Measurements from ENCODE around the gene PACS1.
A peak's percentile ranks its signal among the peaks of the same experiment; 100 is the strongest.

The PACS1 gene

DNA sequence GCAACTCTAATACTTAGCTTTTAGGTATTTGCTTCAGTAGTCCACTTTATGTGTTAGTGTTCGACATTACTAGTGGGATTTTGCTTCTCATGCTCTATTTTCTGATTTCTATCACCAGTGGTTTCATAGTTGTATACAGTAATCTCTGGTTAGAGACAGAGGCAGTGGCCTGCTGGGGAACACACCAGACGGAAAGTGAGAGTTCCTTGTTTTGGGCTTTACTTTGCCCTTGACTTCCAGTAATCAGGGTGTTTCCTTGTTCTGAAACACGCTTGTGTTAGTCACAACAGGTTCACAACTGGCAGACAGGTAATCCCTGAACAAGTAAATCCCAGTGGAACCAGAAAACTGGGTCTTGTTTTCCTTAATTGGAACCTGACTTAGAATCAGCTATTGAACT, 56.0 kb downstream of the PACS1 start:
- H3K27ac ChIP-seq (ENCODE audit: low read length) = no peak overlapping the region
- peaks cover 10% of the 10 kb centered on the region for H3K4me1 ChIP-seq (ENCODE audit: control insufficient read depth, insufficient read depth, low read length)
- H3K9ac ChIP-seq (ENCODE audit: low read length in 2 of 2) = no peak overlapping the region
- H3K36me3 ChIP-seq (ENCODE audit: control insufficient read depth in 2 of 2, insufficient read depth in 2 of 2, low read length in 2 of 2) = no peaks in the 10 kb centered on the region
- H3K27me3 ChIP-seq (ENCODE audit: control insufficient read depth in 1 of 2, insufficient read depth in 2 of 2, low read length in 2 of 2) = no peaks in the 10 kb centered on the region
- H3K9me3 ChIP-seq (ENCODE audit: control insufficient read depth in 2 of 2, low read length in 2 of 2) = no peaks in the 10 kb centered on the region
- no peak overlapping the region for H3K4me3 ChIP-seq (ENCODE audit: low read length in 2 of 2)

DNA sequence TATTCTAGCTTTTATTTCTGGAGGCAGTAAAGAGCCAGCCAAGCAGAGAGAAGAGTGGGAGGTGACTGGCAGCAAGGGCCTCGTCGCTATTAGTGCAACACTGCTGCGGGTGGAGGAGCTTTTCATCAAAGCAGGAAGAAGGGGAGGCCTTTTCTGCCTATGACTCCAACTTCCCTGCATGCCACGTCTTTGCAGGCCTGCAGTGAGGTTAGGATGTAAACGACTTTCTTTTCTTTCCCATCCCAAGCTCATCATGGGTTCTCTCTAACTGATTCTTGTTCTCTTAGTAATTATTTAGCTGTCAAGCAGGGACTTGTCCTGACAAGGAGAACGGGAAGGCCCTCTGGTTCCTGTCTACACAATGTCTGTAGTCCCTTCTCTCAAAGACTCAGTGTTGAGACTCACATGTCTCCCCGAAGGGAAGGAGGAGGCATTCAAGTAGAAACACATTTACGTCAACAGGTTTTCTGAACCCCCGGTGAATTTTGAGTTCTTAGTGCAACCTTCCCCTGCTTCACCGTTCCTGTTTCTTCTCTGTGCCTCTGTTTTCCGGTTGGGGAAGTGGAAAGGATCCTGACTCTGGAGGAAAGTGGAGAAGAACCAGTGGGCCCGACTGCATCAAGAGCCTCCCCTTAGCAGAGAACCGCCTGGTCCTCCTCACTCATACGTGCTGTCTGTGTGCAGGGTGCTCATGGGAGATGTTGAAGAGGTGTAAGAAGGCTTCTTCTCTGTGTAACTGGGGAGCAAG, 56.9 kb downstream of the PACS1 start:
- Histone ChIP-seq H3K4me3 (ENCODE audit: low read length in 2 of 2) (no peak overlapping the region), H3K27ac (ENCODE audit: low read length) (peak overlapping the region; percentile 58)

DNA sequence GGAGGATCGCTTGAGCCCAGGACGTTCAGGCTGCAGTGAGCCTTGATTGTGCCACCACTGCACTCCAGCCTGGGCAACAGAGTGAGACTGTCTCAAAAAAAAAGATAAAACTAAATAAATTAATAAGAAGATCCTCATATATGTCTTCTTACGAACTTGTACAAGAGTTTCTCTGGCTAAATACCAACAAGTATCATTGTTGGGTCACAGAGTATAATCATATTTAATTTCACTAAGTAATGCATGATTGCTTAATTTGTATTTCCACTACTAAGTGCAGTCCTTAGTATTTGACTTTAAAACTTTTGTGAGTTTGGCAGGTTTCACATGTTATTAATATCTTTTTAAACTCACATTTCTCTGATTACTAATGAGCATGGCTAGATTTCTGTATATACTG, 60.9 kb downstream of the PACS1 start:
- peaks cover 10% of the 10 kb centered on the region for H3K4me1 ChIP-seq (ENCODE audit: control insufficient read depth, insufficient read depth, low read length)
- no peaks in the 10 kb centered on the region for H3K9me3 ChIP-seq (ENCODE audit: control insufficient read depth in 2 of 2, low read length in 2 of 2)

More for the DNA sequence above, 56.9 kb downstream of the PACS1 start:
- no peaks in the 10 kb centered on the region for H3K9me3 ChIP-seq (ENCODE audit: control insufficient read depth in 2 of 2, low read length in 2 of 2)
- peaks cover 10% of the 10 kb centered on the region for H3K4me1 ChIP-seq (ENCODE audit: control insufficient read depth, insufficient read depth, low read length)
- H3K36me3 ChIP-seq (ENCODE audit: control insufficient read depth in 2 of 2, insufficient read depth in 2 of 2, low read length in 2 of 2) = no peaks in the 10 kb centered on the region
- H3K9ac ChIP-seq (ENCODE audit: low read length in 2 of 2) = peak overlapping the region; percentile 10 to 21
- H3K27me3 ChIP-seq (ENCODE audit: control insufficient read depth in 1 of 2, insufficient read depth in 2 of 2, low read length in 2 of 2) = no peaks in the 10 kb centered on the region

DNA sequence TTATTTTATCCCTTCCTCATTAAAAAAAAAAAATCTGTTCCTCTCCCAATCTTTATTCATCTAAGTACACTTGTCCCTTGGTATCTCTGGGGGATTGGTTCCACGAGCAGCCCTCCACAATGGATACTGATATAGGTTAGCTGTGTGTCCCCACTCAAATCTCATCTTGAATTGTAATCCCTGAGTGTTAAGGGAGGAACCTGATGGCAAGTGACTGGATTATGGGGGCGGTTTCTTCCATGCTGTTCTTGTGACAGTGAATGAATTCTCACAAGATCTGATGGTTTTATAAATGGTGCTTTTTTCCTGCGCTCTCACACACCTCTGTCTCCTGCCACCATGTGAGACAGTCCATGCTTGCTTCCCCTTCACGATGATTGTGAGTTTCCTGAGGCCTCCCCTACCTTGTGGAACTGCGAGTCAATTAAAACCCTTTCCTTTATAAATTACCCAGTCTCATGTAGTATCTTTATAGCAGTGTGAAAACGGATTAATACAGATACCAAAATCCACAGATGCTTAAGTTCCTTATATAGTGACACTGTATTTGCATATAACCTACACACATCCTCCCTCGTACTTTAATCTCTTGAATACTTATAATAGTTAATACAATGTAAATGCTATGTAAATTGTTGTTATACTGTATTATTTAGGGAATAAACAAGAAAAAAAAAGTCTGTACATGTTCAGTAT, 62.0 kb downstream of the PACS1 start:
- Histone ChIP-seq H3K4me3 (ENCODE audit: low read length in 2 of 2) (no peak overlapping the region), H3K27ac (ENCODE audit: low read length) (no peak overlapping the region), H3K9ac (ENCODE audit: low read length in 2 of 2) (no peak overlapping the region), H3K36me3 (ENCODE audit: control insufficient read depth in 2 of 2, insufficient read depth in 2 of 2, low read length in 2 of 2) (no peaks in the 10 kb centered on the region), H3K9me3 (ENCODE audit: control insufficient read depth in 2 of 2, low read length in 2 of 2) (no peaks in the 10 kb centered on the region), H3K27me3 (ENCODE audit: control insufficient read depth in 1 of 2, insufficient read depth in 2 of 2, low read length in 2 of 2) (no peaks in the 10 kb centered on the region), H3K4me1 (ENCODE audit: control insufficient read depth, insufficient read depth, low read length) (peaks cover 4% of the 10 kb centered on the region)

More for the DNA sequence above, 60.9 kb downstream of the PACS1 start:
- Histone ChIP-seq H3K9ac (ENCODE audit: low read length in 2 of 2) (no peak overlapping the region), H3K27ac (ENCODE audit: low read length) (no peak overlapping the region), H3K4me3 (ENCODE audit: low read length in 2 of 2) (no peak overlapping the region), H3K27me3 (ENCODE audit: control insufficient read depth in 1 of 2, insufficient read depth in 2 of 2, low read length in 2 of 2) (no peaks in the 10 kb centered on the region), H3K36me3 (ENCODE audit: control insufficient read depth in 2 of 2, insufficient read depth in 2 of 2, low read length in 2 of 2) (no peaks in the 10 kb centered on the region)

DNA sequence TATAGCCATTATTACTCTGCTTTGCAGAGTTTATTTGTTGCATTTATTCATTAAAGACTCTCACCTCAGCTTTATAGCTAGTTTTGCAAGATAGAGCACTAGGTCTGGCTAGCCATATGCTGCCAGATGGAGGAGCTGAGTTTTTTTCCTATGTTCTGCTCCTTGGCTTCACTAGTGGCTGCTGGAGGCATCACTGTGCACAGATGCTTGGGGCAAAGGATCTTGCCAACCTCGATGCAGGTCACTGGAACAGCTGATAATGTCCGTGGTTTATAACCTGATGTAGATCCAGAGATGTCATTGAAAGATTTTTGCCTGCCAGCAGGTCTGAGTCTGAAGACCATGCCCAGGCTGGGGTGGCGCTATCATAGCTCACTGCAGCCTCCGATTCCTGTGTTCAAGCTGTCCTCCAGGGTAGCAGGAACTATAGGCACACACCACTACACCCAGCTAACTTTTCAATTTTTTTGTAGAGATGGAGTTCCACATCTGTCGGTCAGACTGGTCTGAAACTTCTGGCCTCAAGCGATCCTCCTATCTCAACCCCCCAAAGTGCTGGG, 63.2 kb downstream of the PACS1 start:
- Histone ChIP-seq H3K27ac (ENCODE audit: low read length) (no peak overlapping the region), H3K9ac (ENCODE audit: low read length in 2 of 2) (no peak overlapping the region), H3K27me3 (ENCODE audit: control insufficient read depth in 1 of 2, insufficient read depth in 2 of 2, low read length in 2 of 2) (no peaks in the 10 kb centered on the region), H3K4me3 (ENCODE audit: low read length in 2 of 2) (no peak overlapping the region), H3K4me1 (ENCODE audit: control insufficient read depth, insufficient read depth, low read length) (peaks cover 2% of the 10 kb centered on the region), H3K36me3 (ENCODE audit: control insufficient read depth in 2 of 2, insufficient read depth in 2 of 2, low read length in 2 of 2) (no peaks in the 10 kb centered on the region), H3K9me3 (ENCODE audit: control insufficient read depth in 2 of 2, low read length in 2 of 2) (no peaks in the 10 kb centered on the region)

- Histone ChIP-seq H3K9ac (ENCODE audit: low read length in 2 of 2) (no peak overlapping the region), H3K27me3 (ENCODE audit: control insufficient read depth in 1 of 2, insufficient read depth in 2 of 2, low read length in 2 of 2) (no peaks in the 10 kb centered on the region), H3K4me1 (ENCODE audit: control insufficient read depth, insufficient read depth, low read length) (peaks cover 2% of the 10 kb centered on the region), H3K9me3 (ENCODE audit: control insufficient read depth in 2 of 2, low read length in 2 of 2) (no peaks in the 10 kb centered on the region), H3K36me3 (ENCODE audit: control insufficient read depth in 2 of 2, insufficient read depth in 2 of 2, low read length in 2 of 2) (no peaks in the 10 kb centered on the region), H3K4me3 (ENCODE audit: low read length in 2 of 2) (no peak overlapping the region), H3K27ac (ENCODE audit: low read length) (no peak overlapping the region)
Observed at GRCh38 chr11:66136752-66137123, 66.7 kb downstream of the PACS1 start.

GRCh38 chr11:66139817-66140404, 69.8 kb downstream of the PACS1 start:
- H3K9me3 ChIP-seq (ENCODE audit: control insufficient read depth in 2 of 2, low read length in 2 of 2) = no peaks in the 10 kb centered on the region
- no peak overlapping the region for H3K9ac ChIP-seq (ENCODE audit: low read length in 2 of 2)
- H3K27ac ChIP-seq (ENCODE audit: low read length) = no peak overlapping the region
- H3K4me3 ChIP-seq (ENCODE audit: low read length in 2 of 2) = no peak overlapping the region
- H3K4me1 ChIP-seq (ENCODE audit: control insufficient read depth, insufficient read depth, low read length) = peaks cover 2% of the 10 kb centered on the region
- H3K36me3 ChIP-seq (ENCODE audit: control insufficient read depth in 2 of 2, insufficient read depth in 2 of 2, low read length in 2 of 2) = no peaks in the 10 kb centered on the region
- no peaks in the 10 kb centered on the region for H3K27me3 ChIP-seq (ENCODE audit: control insufficient read depth in 1 of 2, insufficient read depth in 2 of 2, low read length in 2 of 2)

DNA sequence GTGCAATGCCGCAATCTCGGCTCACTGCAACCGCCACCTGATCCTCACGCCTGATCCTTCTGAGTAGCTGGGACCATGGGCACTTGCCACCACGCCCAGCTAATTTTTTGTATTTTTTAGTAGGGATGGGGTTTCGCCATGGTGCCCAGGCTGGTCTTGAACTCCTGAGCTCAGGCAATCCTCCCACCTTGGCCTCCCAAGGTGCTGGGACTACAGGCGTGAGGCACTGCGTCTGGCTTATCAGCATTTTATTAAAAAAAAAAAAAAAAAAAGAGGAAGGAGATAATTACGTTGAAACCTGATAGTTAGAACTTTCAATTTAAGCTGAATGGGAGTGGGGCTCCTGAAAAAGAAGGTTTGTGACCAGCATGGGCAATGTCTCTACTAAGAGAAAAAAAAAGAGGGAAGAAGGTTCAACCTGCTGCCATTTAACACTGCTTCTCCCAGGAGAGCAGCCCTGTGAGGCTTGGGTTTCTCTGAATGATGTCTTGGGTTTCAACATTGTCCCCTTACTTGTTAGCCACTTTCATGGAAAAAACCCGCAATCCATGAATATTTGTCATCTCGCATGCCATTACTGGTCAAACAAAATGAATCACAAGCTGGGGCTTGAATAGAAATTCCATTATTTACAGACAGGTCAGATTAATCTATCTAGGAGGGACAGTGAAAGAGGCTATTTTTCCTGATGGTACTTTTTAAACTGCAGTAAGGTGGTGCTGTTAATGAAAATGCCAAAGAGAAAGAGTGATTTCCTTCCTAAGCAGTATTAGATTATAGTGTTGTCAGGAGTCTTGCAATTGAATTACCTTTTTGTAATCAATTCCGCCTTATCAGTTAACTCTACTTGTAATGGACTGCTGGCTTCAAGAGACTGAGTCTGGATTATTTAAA, 72.5 kb downstream of the PACS1 start:
- Histone ChIP-seq H3K27me3 (ENCODE audit: control insufficient read depth in 1 of 2, insufficient read depth in 2 of 2, low read length in 2 of 2) (no peaks in the 10 kb centered on the region), H3K4me1 (ENCODE audit: control insufficient read depth, insufficient read depth, low read length) (no peaks in the 10 kb centered on the region), H3K27ac (ENCODE audit: low read length) (no peak overlapping the region), H3K4me3 (ENCODE audit: low read length in 2 of 2) (no peak overlapping the region), H3K36me3 (ENCODE audit: control insufficient read depth in 2 of 2, insufficient read depth in 2 of 2, low read length in 2 of 2) (no peaks in the 10 kb centered on the region), H3K9ac (ENCODE audit: low read length in 2 of 2) (no peak overlapping the region), H3K9me3 (ENCODE audit: control insufficient read depth in 2 of 2, low read length in 2 of 2) (no peaks in the 10 kb centered on the region)

- H3K9me3 ChIP-seq (ENCODE audit: control insufficient read depth in 2 of 2, low read length in 2 of 2) = no peaks in the 10 kb centered on the region
- H3K27me3 ChIP-seq (ENCODE audit: control insufficient read depth in 1 of 2, insufficient read depth in 2 of 2, low read length in 2 of 2) = no peaks in the 10 kb centered on the region
- no peak overlapping the region for H3K9ac ChIP-seq (ENCODE audit: low read length in 2 of 2)
- H3K36me3 ChIP-seq (ENCODE audit: control insufficient read depth in 2 of 2, insufficient read depth in 2 of 2, low read length in 2 of 2) = no peaks in the 10 kb centered on the region
- H3K4me3 ChIP-seq (ENCODE audit: low read length in 2 of 2) = no peak overlapping the region
- H3K4me1 ChIP-seq (ENCODE audit: control insufficient read depth, insufficient read depth, low read length) = no peaks in the 10 kb centered on the region
- no peak overlapping the region for H3K27ac ChIP-seq (ENCODE audit: low read length)
Observed at GRCh38 chr11:66143264-66143566, 73.1 kb downstream of the PACS1 start.

- Histone ChIP-seq H3K36me3 (ENCODE audit: control insufficient read depth in 2 of 2, insufficient read depth in 2 of 2, low read length in 2 of 2) (no peaks in the 10 kb centered on the region), H3K4me1 (ENCODE audit: control insufficient read depth, insufficient read depth, low read length) (no peaks in the 10 kb centered on the region), H3K27ac (ENCODE audit: low read length) (no peak overlapping the region), H3K9ac (ENCODE audit: low read length in 2 of 2) (no peak overlapping the region), H3K9me3 (ENCODE audit: control insufficient read depth in 2 of 2, low read length in 2 of 2) (no peaks in the 10 kb centered on the region), H3K4me3 (ENCODE audit: low read length in 2 of 2) (no peak overlapping the region), H3K27me3 (ENCODE audit: control insufficient read depth in 1 of 2, insufficient read depth in 2 of 2, low read length in 2 of 2) (no peaks in the 10 kb centered on the region)
Observed at GRCh38 chr11:66143996-66144678, 74.1 kb downstream of the PACS1 start.
